HCT116 (cell line): ENCODE data around the gene DUOXA2. TPM values are rescaled to one million over a fixed set of nuclear protein-coding genes. Genes with fewer than 3 reads are reported as not detected.

Experiments used
- total RNA-seq: library from RNA; stranded (reverse); gene quantifications from one replicate; pipeline ENCODE4 v1.2.1, GENCODE V29; 2021; ENCODE audit not compliant: unreplicated experiment

Gene DUOXA2
- total RNA-seq, 1 experiment from 2014 or later: not detected

Other genes with a start within 250 kb of the DUOXA2 start
- not detected for gene TERB2, start 157.6 kb upstream of the DUOXA2 start, total RNA-seq
- 116 TPM for gene SORD, start 91.1 kb upstream of the DUOXA2 start, total RNA-seq
- 0.44 TPM for gene DUOX2, start 154 bp upstream of the DUOXA2 start, total RNA-seq
- 2.3 TPM for gene DUOXA1, start 15.6 kb downstream of the DUOXA2 start, total RNA-seq
- gene DUOX1, start 15.7 kb downstream of the DUOXA2 start, total RNA-seq: 19.6 TPM
- 2.6 TPM for gene SHF, start 73.6 kb downstream of the DUOXA2 start, total RNA-seq
- not detected for gene SLC28A2, start 137.9 kb downstream of the DUOXA2 start, total RNA-seq